CD4-positive, alpha-beta T cell treated with Interferon gamma for 1 hour (primary cell): ENCODE data around the gene ASAP2.

Experiments
- DNase-seq: peaks from one replicate; pipeline ENCODE4 v3.0.0-alpha.2; 2020

The ASAP2 gene

DNA sequence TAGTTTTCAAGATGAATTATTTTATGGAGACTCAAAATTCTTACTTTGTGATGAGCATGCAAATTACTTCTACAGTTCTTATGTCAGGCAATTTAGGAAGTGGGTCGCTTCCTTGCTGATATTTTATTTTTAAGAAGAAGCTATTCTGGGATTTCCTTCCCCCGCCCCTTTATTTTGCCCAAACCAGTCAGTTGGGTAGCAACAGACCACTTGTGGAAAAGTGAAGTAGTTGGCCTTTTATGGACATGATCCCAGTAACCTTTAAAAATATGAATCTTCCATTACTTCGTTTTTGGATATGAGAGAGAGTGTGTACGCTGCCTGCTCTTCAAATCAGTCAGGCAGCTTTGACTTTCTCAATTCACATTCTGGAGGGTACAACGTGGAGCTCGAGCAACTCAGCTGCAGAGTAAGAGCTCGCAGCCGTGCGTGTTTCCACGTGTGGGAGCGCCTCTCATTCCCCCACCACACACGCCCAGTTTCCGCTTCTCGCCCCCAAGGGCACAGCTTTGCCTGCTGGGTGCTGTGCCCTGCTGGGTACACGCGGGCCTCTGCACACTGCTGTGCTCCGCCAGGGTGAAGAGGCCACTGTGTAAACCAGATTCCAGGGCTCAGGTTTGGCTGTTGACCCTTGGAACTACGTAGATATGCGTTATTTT lies 124.1 kb downstream of the ASAP2 start:
- DNase-seq = no peak

DNA sequence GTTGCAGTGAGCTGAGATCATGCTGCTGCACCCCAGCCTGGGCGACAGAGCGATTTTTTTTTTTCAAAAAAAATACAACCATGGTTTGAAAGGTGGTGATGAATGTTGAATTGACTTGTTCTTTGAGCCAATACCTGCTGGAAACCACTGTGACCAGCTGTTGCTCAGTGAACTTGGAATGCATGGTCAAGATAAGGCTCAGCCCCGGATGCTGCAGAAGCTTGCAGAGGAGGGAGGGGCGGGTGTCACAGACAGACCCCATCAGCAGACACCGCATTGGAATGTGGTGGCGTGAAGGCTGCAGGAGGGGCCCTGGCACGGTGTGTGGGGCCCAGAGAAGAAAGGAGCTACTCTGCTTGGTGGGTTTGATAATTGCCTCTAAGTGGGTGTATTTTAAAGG lies 125.1 kb downstream of the ASAP2 start:
- DNase-seq = no peak

DNA sequence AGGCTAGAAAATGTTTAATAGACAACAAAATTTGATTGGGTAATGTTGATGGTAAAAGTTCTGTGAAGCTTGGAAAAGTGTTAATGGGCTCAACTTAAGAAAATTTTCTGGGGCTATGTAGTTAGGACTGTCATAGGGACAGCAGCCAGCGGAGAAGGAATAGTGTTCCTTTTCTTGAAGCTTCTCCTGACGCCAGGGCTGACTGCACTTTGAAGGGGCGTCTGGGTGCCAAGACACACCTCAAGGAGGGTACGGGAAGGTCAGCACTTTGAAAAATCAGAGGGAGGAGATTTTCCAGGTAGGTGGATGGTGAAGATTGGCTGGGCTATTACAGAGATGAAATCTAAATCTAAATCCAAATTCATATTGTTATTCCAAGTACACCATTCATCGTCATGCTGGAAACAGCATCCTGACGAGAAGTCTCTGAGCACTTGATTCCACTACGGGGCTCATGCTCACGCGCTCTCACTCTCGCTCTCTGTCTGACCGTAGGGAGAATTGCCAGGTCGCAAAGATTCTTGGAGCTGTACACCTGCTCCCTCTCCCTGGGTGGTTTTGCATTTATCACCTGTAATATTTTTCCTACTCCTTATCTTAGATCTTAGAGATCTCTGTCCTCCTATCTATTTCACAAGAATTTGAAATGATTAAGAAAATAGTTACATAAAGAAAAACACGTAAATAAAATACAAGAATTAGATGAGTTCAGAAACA lies 125.7 kb downstream of the ASAP2 start:
- no peak for DNase-seq

DNA sequence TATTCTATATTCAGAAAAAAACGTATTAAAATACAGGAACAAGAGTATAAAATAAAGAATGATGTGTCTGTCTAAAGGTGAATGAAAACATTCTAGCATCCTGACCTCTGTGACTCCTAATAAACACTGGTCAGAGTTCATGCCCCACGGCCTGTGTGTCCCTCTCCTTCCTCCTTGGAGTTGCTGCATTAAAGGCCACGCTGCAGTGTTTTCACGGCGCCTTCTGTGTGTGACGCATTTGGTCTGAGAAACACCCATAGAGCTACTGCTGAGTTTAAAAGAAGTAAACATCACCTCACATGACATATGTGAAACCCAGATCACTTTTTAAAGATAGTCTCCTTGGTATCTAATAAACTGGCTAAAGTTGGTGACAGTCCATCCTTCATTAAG lies 126.2 kb downstream of the ASAP2 start:
- DNase-seq = no peak

DNA sequence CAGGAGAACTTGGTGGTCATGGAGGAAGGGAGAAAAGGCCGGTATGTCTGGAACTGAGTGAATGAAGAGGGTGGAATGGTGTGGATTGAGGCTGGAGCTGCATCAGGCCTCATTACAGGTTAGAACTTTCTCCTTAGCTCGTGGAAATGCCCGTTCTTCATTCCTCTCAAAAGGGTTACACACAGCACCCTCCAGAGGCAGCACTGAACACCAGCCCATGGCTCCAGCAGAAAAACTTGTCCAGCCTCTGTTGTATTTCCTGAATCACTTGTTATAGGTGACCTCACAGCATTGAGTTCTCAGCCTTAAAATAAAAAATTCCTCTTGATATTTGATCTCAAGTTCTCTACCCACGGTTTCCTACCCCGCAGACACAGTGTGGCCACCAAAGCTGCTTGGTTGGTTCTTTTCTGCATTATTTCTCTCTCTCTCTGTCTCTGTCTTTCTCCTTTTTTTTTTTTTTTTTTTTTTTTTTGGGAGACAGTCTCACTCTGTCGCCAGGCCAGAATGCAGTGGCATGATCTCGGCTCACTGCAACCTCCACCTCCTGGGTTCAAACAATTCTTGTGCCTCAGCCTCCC lies 127.1 kb downstream of the ASAP2 start:
- peak; percentile 13 for DNase-seq

DNA sequence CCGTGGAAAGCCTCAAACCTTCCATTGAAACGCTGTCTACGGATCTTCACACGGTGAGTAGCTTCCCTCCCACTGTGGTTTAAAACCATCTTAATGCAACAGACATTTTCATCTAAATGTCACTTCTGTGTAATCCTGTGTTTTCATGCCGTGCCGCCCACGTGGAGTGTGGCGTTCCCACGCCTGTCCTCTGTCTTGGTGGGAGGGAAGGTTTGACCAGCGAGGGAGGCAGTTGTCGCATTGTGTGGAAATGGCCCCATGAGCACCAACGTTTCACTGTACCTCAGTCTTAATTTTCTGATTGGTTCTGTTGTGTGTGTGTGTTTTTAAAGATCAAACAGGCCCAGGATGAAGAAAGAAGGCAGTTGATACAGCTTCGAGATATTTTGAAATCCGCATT lies 128.1 kb downstream of the ASAP2 start:
- DNase-seq = no peak

DNA sequence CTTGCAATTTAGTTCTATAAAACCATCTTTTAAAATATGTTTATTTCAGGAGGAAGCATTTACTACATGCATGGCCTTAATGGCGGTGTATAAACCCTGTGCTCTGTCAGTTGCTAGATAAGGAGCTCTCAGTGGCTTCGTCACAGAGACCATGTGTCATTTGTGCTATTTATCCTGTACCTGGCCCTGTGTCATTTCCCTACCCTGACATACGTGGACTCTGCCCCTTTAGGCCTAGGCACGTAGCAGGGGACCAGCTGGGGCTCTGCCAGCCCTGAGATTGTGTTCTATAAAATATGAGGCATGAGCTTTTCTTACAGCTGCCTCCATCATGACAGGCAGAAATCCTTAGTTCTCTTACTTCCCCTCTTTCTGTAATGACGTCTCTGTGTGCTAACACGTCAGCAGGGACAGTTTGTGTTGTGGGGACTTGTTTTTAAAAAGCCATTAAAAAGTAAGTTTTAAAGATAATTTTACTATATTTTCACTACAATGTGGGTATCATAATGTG lies 128.8 kb downstream of the ASAP2 start:
- DNase-seq = no peak

DNA sequence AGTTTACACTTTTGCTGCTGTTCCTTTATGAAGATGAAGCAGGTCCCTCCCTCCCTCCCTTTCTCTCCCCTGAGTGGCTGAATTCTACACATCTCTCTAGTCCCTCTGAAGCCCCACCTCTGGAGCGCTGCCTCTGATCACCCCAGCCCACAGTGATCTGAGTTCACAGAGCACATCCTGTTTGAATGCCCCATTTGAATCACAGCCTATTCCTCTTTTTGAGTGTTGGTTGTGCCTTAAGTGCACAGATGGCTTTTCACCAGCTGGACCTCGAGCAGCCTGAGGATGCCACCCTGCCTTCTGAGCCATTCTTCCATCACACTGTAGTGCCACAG lies 129.6 kb downstream of the ASAP2 start:
- peak; percentile 42 for DNase-seq

DNA sequence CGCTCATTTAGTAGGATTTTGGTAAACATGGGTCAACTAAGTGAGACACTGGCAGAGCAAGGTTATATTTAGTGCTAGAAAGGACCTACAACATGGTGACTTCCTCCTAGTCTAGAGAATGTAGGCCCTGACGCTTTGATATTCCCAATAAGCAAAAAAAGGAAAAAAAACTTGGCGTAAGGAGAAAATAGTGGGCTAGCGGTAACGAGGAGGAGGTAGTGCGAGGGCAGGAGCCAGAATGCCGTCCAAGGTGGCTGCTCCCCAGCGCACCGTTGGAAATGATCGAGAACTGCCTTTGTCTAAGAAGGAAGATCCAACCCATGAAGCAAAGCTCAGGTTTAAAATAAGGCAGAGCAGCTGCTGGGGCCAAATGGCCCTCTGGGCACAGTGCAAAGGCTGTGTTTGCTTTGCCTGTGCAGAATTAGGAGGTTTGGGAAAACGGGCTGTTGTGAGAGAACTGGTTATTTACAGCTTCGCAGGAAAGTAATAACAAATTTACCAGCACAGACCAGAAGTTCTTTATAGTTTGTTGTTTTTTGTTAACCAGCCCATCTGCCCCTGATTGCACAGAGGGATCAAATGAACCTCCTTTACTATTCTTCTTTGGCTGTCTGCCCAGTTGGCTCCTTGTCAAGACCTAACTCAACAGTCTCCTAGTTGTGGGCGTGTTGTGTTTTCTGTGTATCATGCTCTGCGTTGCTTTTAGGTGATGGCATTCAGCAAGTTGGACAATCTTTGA lies 130.1 kb downstream of the ASAP2 start:
- no peak for DNase-seq

DNA sequence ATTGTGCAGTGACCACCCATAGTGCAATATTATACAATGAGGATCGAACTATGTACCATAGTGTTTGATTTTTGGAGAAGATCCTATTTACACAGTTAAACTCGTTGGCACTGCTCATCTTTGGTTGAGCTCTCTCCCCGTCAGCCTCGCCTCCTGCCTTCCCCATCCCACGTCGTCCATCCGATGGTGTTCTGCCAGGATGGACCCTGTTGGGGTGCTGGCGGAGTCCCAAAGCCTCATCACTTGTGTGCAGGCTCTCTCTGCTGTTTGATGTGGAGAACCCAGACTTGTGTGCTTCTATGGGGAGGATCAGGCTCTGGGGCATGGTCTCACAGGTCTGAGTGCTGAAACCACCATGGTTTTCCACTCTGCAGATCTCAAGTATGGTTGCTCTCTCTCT lies 131.3 kb downstream of the ASAP2 start:
- DNase-seq = no peak

DNA sequence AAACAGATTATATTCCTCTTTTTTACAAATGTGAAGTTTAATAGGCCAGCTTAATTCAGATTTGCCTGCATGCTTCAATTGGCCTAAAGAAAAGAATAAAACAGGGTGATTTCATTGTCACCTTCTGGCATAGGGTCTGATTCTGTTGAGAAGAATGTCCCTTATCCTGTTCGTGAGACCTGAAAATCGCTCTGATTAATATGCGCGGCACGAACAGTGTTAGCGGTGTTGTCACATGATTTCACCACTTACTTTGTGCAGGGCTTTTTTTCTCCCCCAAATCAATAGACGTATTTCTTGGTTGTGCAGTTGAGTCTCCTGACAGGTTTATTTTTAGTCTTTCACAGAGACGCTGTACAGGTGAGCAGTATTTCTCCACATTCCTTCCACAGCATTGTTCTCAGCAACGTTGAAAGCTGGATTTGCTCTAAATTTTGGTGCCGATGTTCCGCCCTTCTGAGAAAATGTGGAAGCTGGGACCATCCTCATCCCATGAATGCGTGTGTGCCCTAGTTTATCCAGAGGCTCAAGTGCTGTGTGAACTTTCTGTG lies 134.8 kb downstream of the ASAP2 start:
- DNase-seq = no peak

DNA sequence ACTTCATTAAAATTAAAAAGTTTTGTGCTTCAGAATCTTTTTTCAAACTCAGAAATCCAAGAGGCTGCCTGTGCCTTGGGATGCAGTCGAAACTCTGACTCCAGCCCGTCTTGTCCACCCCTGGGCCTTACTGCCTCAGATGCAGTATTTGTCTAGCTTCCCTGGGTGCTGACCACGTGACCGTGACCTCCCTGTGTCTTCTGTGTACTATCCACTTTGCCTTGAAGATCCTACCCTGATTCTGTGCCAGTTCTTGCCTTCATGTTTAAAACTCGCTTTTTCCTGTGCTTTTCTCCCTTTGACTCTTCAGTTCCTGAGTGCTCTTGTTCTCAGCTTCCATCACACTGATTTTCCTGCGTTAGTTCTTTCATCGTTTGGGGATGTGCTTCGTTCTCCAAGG lies 136.0 kb downstream of the ASAP2 start:
- DNase-seq = no peak

DNA sequence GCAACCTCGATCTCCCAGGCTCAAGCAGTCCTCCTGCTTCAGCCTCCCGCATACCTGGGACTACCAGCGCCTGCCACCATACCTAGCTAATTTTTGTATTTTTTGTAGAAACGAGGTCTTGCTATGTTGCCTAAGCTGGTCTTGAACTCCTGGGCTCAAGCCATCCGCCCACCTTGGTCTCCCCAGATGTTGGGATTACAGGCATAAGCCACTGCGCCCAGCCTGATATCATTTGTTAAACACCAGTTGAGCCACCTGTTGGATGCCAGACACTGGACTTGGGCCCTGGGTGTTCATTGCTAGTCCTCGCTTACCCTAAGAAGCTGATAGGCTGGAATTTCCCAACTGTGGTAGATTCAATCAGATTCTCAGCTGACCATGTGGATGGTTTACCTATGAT lies 136.9 kb downstream of the ASAP2 start:
- no peak for DNase-seq

DNA sequence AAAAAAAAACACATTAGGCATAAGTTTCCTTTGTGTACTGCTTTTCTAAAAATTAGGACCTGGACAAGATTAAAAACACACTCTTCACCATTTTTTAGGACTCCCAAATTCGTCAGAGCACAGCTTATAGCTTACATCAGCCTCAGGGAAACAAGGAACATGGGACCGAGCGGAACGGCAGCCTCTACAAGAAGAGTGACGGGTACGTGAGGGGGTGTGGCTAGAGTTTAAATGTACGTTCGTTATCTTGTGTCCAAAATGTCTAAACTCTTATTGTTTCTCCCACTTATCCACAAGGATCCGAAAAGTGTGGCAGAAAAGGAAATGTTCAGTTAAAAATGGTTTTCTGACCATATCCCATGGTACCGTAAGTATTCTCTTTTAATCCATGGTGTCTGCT lies 137.8 kb downstream of the ASAP2 start:
- no peak for DNase-seq

DNA sequence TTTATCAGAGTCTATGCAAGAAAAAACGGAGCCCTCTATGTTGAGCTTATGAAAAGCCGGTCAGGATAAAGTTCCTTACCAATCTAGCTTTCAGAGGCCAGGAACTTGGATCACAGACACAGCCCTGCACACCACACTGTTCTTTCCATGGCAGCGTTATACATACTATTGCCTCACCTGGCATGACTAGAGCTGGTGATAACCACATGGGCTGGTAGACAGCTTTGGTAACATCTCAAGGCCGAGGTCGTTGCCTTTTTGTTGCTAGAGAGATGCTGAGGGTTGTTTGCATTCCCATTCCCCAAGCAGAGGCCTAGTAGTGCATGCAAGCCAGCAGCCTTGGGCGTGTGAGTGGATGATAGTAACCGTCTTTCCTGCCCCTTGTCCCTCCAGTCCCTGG lies 138.7 kb downstream of the ASAP2 start:
- DNase-seq = no peak

DNA sequence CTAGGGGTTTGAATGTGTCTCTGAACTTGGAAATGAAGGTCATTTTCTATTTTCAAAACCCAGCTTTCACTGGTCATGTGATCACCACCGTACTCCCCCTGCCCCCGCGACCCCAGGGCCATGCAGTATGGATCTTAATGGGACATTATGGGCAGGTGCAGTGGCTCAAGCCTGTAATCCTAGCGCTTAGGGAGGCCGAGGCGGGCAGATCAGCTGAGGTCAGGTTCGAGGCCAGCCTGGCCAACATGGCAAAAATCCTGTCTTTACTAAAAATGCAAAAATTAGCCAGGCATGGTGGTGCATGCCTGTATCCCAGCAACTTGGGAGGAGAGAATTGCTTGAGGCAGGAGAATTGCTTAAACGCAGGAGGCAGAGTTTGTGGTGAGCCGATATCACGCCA lies 139.4 kb downstream of the ASAP2 start:
- no peak for DNase-seq

DNA sequence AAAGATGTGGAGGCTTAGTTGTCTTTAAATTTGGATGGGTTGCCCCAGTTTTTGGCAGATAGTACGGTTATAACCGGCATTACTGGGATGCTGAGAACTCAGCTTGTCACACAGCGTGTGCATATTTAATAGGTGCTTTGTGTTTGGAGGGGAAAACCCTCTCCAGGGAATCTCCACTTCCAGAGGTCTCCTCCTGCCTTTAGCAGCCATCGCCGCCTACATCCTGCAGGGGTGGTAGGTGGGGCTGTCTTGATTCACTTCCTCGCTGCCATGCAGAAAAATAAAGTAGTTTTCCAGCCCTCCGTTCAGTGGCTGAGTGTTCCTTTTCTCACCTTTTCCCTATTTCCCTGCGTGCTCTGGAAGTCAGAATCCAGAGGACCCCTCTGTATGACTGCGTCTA lies 140.3 kb downstream of the ASAP2 start:
- no peak for DNase-seq

DNA sequence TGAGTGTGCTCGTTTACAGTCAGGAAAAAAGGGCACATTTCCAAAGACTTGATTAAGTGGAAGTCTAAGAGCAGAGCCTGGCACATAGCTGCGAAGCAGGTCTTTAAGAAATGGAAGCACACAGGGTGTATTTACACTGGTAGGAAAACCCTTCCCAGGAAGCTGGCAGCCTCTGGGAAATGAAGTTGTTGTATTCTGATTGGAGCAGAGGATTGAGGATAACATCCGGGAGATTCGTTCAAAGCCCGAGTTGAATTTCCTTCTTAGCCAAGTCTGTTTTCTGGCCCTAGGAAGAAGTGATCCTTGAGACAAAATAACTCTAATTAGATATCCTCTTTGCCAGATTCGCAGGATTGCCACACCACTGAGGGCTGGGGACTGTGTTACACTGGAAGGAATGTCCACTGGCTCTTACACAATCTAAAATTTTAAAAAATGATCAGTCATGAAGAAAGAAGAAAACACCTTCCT lies 140.8 kb downstream of the ASAP2 start:
- no peak for DNase-seq

DNA sequence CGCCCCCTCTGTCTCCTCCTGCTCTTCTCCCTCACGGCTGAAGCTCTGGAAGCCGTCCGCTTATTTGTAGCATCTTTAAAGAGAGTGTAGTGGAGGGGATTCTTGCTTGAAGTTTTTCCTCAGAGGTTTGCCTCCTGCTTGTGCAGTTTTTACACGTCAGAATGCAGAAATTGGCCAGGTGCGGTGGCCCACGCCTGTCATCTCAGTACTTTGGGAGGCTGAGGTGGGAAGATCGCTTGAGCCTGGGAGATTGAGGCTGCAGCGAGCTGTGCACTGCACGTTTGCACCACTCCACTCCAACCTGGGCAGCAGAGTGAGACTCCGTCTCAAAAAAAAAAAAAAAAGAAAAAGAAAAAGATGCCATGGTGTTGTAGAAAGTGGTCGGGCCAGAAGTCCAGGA lies 147.7 kb downstream of the ASAP2 start:
- DNase-seq = no peak

DNA sequence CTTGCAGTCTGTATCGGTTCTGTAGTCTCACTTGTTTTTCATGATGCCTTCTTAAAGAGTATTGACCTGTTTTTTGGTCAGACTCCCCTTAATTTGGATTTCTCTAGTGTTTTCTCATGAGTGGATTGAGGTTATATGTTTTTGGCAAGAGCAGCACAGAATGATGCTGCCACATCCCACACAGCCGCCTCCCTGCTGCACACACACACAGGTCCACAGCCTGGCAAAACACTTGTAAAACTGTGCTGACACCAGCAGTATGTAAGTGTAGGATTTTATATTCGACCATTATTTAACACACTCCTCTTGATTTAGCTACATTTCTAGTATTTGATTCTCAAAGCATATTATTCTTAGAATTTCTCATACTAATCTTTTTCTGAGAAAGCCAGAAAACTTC lies 148.7 kb downstream of the ASAP2 start:
- no peak for DNase-seq

DNA sequence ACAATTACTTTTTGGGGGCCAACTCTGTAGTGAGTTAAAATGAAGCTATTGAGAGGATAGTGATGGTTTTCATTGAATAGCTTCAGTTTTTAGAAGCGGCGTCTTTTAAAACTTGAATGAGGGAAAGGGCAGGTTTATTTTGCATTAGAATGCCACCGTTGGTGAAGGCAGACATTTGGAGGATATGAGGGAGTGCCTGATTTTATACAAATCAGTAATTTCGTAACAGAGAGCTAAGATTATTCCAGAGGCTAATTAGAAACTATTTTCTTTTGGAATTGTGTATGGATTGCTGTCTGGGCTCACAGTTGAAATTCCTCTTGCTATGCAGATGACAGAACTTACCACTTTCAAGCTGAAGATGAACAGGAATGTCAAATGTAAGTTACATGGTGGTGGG lies 149.1 kb downstream of the ASAP2 start:
- no peak for DNase-seq

DNA sequence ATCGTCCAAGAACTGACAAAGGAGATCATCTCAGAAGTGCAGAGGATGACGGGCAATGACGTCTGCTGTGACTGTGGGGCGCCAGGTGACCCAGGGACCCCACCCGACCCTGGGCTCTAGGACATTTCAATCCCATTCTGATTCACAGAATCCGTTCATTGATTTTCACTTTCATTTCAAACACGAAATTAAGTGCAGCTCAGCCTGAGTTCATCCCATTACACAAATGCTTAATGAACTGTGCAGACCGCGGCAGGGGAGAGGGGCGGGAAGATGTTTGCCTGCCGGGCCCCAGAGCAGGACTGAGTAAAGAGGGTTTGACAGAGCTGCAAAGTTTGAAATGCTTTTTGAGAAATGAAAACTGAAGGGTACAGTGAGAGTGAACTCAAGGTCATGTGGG lies 149.6 kb downstream of the ASAP2 start:
- DNase-seq = no peak

DNA sequence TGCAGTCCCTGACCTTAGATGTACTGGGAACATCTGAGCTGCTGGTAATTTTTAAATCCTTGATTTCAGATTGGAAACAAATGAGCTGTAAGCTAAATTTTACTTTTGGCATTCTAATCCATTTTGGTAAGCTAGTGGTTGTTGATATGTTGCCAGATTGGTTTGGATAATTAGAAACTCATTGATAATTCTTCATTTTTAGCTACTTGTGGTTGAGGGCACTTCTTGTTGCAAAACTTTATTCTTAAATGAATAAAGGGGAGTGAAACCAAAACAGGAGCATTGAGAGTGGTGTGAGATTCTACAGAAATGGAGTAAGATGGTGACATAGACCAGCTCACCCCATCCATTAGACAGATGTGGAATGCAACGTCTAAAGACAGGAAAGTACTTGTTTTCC lies 152.2 kb downstream of the ASAP2 start:
- DNase-seq = no peak
